NCI-H774 (cell line): ENCODE measurements around the gene BTG3.
A peak's percentile ranks its signal among the peaks of the same experiment; 100 is the strongest.

Source experiments
- DNase-seq: peaks from one replicate; lab custom pipeline; 2025; lab: John Stamatoyannopoulos, UW

The BTG3 gene, protein sequence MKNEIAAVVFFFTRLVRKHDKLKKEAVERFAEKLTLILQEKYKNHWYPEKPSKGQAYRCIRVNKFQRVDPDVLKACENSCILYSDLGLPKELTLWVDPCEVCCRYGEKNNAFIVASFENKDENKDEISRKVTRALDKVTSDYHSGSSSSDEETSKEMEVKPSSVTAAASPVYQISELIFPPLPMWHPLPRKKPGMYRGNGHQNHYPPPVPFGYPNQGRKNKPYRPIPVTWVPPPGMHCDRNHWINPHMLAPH

DNA sequence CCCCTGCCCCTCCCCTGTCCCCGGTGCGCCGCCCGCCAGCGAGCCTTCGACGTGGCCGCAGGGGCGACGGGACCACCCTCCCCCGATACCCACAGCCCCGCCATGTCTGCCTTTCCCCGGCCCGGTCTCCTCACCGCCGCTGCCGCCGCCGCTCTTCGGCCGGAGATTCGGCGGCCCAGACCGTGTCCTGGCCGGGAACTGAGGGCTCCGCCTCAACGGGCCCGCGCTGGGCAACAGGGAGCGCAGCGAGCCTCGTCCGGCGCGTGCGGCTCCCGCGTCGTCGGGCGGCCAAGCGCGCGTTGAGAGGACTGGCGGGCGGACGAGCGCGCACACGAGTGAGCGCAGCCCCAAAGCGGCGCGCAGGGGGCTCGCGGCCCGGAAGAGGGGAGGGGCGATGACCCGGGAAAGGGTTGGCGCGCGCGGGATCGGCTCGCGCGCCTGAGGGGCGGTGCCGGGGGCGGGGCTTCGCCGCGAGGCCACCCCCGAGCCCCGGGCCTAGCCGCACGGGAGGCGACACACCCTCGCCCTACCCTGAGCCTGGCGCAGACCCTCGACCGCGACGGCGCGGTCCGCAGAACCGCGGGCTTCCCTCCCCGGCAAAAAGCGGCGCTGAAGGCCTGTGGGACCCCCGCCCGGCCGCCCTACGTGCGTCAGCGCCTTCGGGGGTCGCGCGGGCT is at the start of gene BTG3:
Gene BTG3 (minus strand): TSS at position 337 of the 677 bp plus-strand sequence. CDS start 3,757 bp downstream, outside the sequence.
- DNase-seq, result peak; percentile 67

DNA sequence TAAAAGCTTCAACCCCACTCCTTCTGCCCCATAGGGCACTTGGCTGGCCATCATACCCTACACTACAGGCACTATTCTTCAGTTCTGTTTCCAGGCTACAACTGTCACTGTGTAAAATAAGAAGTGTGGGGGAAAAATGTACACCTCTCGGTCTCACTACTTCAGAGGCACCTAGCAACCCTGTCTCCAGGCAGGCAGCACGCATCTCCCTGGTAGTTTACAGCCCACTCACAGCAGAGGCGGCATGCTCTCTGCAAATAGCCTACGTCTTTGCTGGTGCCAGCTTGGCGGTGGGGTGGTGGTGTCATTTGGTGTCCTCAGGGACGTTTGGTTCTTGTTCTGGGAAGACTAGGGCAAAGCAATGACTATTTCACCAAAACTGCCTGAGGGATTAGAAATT is 48.2 kb upstream of the BTG3 start:
- DNase-seq, result no peak

DNA sequence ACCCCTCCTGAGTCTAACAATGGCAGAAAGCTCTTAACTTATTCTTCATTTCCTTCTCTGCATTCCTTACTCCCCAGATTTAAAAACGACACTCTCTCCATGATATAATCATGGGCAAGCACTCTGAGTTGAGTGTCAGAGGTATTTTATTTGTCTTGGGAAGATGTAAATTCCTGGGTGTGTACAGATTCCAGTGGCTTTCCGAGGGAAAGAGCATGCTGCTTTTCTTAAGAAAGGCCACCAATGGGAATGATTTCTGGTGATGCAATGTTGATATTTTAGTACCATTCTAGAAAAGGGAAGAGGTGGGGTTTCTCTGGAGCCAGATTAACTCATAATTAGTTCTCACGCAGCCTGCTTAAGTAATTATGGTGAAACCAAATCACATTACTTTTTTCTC is 47.8 kb upstream of the BTG3 start:
- DNase-seq, result no peak

DNA sequence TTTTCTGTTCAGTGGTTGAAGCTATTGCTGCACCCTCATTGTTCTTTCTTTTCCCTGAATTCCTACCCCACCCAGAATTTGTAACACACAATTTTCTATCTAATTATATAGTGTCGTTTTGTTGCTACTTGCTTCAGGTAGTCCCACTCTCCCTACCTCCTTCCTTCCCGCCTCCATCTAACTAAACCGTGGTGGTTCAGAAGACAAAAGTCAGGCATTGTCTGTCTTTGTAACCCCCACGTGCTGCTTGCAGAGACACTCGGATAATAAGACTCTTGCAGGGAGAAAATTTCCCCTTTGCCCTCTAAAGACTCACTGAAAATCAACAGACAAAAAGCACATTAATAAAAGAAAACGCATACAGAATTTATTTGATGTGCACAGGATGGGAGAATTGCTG is 46.2 kb upstream of the BTG3 start:
- DNase-seq, result no peak

DNA sequence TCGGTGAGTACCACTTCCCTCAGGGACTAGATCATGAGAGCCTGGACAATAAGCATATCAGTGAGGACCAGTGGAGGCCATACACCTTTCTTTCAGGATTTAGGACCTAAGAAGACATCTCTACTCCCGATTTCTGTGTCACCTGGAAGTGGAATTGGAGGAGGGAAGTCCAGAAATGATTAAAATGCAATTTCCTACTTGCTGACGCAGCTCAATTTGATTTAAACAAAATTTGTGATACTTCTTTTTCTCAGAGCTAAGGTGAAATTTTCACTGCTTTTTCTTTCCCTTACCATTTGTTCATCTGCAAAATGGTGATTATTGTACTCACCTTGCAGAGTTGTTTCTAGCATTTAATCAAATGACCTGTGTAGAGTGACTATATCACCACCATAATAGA is 38.8 kb upstream of the BTG3 start:
- no peak for DNase-seq

DNA sequence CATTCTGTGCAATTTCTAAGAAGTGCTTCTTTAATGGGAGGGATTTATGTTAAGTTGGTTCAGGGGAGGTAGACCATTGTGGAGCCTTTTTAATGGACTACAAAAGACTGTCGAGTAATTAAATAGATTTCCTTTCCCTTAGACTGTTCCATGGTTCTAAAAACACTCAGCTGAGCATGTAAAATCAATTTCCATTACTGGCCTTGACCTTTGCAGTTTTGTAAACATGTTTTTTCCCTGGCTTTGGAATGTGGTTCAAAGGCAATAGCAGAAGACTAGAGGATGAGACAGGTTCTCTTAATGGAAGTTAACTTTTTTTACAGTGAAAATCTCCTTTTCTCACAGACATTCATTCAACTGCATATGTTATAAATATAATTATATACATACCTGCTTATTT is 37.6 kb upstream of the BTG3 start:
- no peak for DNase-seq

DNA sequence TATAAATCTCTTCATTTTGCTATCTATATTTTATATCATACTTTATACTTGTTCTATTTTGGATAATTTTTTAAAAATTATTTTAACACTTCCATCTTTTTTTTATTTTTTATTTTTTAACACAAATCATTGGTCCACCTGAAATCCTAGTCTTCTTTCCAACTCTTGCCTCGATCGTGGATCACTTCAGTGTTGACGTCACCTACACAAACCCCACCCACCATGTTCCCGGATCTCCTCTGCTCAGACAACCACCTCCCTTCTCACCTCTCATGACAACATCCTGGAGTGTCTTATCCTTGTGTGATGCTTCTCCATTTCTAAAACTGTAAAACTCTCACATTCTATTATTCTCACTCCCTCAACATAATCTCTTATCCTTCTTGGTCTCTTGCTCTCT is 34.1 kb upstream of the BTG3 start:
- DNase-seq, result no peak

DNA sequence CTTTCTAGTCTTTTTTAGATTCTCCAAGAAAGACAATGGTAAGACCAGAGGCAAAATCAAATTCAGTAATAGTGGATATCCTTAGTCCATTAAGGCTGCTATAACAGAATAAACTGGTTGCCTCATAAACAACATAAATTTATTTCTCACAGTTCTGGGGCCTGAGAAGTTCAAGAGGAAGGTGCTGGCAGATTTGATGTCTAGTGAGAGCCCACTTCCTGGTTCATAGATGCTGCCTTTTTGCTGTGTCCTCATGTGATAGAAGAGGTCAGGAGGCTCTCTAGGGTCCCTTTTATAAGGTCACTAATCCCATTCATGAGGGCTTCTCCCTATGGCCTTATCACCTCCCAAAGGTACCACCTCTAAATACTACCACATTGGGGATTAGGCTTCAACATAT is 31.5 kb upstream of the BTG3 start:
- DNase-seq, result no peak

DNA sequence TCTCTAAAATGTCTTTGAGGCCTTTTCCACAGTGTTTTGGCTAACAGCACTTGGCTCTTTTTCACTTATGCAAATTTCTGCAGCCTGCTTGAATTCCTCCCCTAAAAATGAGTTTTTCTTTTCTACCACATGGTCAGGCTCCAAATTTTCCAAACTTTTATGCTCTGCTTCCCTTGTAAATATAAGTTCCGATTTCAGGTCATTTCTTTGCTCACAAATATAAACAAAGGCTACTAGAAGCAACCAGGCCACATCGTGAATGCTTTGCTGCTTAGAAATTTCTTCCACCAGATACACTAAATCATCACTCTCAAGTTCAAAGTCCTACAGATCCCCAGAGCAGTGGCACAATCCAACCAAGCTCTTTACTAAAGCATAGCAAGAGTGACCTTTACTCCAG is 28.1 kb upstream of the BTG3 start:
- DNase-seq, result no peak

DNA sequence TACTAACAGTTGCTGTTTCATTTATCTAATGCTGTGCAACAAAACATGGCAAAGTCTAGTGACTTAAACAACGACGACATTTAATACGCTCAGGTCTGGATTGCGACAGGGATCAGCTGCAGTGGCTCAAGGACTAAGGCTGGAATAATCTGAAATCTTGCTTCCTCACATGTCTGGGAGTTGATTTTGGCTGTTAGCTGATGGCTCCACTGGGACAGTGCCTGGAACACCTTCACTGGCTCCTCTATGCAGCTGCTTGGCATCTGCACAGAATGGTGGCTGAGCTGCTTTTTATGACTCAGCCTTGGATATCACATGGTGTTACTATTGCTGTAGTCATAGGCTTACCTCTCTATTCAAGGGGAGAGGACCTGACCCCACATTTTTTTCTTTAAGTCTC is 24.0 kb upstream of the BTG3 start:
- DNase-seq, result no peak

DNA sequence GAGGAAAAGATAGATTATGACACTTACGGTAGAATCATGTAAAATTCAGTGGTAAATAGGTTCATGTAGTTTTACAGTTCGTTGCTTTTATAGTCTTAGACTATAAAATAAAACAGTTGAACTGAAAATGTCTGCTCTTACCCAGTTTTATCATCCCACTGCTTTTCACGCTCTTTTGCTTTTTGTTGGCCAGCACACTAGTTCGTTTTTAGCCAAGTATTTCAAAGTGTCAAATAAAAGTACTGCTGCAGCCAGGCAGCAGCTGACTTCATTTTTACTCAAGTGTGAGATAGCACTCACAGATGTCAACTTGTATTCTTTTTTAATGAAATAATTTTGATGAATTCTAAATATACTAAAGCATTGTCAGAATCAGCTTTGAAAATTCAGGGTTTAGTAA is 18.5 kb upstream of the BTG3 start:
- no peak for DNase-seq

DNA sequence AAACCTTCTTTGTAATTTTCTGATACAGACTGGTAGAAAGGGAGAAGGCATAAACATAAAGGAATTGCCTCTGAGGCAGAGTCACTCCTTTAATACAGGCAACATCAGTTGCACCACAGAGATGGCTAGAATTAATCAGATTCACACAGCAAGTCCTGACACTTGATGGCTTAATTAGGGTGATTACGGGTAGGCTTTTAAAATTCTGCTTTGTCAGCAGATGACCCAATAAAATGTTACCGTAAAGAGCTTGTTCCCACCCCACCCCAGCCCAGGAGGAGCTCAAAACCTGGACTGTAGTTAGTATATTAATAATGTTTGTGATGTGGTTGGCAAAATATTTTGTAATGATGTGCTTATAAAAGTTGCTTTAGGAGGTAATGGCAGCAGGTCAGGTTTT is 9.3 kb upstream of the BTG3 start:
- DNase-seq, result no peak

DNA sequence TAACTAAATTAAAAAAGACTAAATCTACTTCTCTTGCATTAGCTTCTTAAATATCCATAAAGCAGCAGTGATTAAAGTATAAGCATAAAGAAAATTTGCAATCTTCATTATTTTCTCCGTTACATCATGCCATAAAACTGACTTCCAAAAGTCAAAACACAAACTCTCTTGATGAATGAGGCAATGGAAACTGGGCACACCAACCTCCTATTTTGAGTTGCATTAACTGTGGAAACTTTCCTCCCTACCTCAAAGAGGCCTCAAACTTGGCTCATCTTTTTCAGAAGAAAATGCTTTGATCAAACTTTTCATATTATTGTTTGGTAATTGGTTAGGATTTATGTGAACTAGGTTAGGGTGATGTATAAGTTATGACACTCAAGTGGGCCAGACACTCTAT is 4.1 kb upstream of the BTG3 start:
- no peak for DNase-seq

DNA sequence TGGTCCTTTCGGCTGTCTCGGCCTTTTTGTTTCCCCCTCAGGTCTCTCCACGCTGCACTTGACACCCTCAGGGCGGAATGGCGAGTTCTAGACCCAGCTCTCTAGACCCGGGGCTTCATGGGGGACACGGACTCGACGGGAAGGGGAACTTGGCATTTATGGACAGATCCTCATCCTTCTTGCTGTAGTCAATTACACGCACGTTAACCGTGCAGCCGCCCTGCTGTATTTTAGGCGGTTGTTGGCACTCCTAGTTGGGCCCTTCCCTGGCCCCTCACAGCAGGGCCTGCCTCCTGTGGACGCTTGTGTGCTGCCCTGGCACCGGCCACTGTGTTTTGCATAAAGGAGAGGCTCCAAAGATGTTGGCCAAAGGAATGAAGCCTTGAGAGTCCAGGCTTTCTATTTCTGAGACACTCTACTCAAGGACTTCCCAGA is 558 bp upstream of the BTG3 start:
- DNase-seq, result no peak

DNA sequence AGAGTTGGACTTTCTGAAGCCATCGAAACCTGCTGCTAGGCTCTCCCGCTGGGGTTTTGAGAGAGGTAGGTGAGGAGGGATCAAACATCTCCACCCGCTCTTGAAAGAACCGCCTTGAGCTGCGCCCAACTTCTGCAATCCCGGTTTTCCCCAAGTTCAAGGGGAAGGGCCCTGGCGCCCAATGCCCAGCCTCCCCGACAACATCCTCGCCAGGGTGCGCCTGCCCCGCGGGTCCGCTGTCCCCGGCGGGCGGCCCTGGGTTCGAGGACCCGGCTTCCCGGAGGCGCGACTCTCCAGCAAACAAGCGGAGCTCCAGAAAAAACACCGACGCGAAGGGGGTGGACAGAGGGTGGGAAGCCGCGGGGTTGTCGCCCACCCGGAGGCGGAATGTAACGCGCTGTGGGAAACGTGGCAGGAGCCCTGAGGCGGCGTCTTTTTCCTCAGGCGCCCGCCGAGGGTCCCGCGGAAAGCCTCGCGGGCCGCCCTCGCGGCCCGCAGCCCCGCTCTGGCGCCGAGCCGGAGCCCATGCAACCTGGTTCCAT is 607 bp downstream of the BTG3 start:
- no peak for DNase-seq

DNA sequence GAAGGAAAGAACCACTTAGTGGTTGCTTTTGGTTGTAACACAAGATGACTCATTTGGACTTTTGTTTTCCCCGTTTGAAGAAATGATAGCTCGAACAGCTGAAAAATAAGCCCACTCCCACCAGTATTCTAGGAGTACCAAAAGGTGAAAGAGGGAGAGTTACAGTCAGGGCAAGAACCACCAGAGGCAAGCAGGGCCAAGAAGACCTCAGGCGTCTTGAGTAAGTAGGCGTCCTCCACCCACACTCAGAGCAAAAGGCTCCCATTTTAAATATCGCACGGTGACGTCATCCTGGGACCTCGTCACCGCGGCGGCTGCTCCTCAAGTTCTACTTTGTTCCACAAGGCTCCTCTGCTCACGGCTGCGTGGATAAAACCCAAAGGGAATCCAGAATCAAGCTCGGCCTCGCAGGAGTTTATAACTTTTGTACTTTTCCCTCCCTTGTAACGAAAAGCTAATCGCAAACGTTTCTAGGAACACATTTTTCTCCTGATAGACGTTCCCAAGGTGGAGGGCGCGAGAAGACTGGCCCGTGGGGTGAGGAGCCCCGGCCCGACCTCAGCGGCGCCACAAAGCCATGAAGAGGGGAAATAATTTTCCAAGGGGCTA is 1.2 kb downstream of the BTG3 start:
- DNase-seq, result peak; percentile 62

DNA sequence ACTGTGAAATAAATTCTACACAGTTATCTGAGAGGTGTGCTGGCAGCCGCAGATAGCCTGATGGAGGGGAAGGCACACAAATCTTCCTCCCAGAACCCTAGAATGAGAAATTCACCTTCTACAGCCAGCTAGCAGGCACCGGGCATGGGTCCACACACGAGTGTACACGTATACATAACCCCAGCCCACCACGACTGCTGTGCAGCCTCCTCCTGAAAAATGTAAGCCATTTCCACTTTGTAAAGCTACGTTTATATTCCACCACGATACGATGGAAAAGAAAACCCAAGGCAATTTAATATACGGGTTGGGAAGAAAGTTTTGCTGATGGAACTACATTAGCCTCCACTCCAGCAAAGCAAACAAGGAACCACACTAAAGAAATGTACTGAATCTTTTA is 1.8 kb downstream of the BTG3 start:
- no peak for DNase-seq

DNA sequence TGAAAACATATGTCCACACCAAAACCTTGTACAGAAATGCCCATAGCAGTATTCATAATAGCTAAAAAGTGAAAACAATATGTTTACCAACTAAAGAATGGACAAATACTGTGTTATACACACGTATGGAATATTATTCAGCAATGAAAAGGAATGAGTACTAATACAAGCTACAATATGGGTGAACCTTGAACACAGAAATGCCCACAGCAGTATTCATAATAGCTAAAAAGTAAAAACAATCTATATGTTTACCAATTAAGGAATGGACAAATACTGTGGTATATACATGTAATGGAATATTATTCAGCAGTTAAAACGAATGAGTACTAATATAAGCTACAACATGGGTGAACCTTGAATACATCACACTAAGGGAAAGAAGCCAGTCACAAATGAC is 3.0 kb downstream of the BTG3 start:
- no peak for DNase-seq

DNA sequence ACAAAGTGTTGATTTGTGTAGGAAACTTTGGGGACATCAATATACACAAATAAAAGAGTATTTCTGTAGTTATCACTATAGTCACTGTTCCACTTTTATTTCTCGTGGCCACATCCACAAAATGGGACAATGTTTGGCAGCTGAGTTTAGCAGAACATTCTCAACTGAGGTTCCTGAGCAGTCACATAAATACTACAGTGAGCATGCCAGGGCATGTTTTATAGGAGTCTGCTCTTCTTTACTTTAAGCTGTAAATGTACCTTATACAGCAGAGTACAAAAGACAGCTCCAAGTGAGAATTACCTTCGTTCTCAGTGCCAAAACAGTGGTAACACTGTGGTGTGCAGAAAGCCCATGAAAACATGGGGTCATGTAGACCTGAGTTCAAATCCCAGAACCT is 5.0 kb downstream of the BTG3 start:
- DNase-seq, result no peak

DNA sequence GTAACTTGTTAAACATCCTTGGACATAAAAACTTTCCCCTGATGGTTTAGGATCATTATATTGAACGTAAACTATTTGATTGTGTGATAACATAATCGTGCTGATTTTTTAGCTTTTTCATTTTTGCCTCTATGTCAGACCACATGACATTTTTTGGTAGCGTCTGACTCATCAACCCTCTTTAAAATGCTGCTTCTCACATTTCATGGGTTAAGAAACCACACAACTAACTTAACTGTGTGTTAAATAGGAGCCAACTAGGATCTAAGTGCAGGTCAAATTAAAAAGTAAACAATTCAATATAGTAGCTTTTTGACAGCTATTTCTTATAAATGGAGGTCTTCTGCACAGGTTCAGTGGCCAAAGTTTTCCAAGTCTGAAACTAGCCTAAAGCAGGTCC is 9.8 kb downstream of the BTG3 start:
- DNase-seq, result no peak

DNA sequence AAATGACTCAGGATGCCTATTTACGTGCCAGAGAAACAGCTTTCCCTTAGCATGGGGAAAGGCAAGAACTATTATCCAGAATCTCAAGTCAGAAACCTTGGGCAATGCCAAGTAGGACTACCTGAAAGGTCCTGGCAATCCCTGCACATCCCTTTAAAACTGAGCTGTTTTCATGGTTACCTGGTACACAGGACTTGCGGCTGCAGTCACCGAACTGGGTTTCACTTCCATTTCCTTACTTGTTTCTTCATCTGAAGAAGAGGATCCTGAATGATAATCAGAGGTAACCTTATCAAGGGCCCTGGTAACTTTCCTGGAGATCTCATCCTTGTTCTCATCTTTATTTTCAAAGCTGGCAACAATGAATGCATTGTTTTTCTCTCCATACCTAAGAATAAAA is 14.3 kb downstream of the BTG3 start:
- no peak for DNase-seq

DNA sequence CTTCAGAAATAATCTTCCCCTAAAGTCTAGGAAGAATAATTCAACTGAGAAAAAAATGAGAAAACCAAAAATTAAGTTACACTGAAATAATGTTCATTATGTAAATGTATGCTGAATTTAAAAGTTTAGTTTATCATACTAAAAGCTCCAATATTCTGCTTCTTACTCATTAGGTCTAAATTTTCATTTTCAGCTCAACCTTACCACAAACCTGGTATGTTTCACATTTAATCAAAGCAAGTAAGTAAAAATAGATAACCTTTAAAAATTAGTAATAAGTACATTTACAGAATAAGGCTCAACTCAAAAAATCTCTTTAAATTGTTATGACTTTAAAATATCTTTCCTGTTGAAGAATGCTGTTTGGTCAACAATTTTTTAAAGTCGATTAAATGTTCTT is 15.0 kb downstream of the BTG3 start:
- no peak for DNase-seq

DNA sequence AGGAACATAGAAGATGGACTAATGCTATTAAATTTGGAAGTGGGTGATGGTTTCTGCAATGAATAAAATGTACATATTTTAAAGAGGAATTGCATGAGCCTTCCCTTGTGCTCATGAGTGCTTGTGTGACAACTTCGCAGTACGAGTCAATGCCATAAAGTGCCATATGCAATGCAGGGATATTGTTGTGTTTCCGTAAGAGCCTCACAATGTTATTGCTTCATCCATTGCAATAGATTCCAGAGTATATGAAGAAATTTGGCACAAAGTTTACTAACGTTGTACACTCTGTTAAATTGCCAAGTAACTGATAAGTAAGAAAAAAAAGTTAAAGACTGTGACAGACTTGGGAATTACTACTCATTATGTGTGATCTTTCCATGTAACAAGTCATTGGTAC is 22.3 kb downstream of the BTG3 start:
- DNase-seq, result no peak
